GM19468 (cell line): ENCODE data around the gene KRT36.

ENCODE experiments used
- ATAC-seq: cut with Tn5 transposase; IDR thresholded peaks from one replicate; pipeline ENCODE4 v1.9.1; 2021; ENCODE audit warnings: mild to moderate bottlenecking, moderate library complexity, moderate number of reproducible peaks; ENCODE audit not compliant: unreplicated experiment; ENCODE audit errors: extremely low read depth

KRT36 gene

GRCh38 chr17:41480581-41480980 lies 9.1 kb downstream of the KRT36 start:
- ATAC-seq, result no peak

GRCh38 chr17:41480136-41480535 lies 9.6 kb downstream of the KRT36 start:
- ATAC-seq, result no peak

GRCh38 chr17:41478237-41478636 lies 11.5 kb downstream of the KRT36 start:
- no peak for ATAC-seq

- no peak for ATAC-seq
Observed at GRCh38 chr17:41476866-41477815, 12.6 kb downstream of the KRT36 start.

GRCh38 chr17:41475421-41475820 lies 14.3 kb downstream of the KRT36 start:
- ATAC-seq, result no peak

- ATAC-seq, result no peak
Observed at GRCh38 chr17:41474863-41475262, 14.8 kb downstream of the KRT36 start.

GRCh38 chr17:41468346-41468745 lies 21.4 kb downstream of the KRT36 start:
- no peak for ATAC-seq

GRCh38 chr17:41467561-41467960 lies 22.1 kb downstream of the KRT36 start:
- ATAC-seq, result no peak

GRCh38 chr17:41466988-41467387 lies 22.7 kb downstream of the KRT36 start, which contains the start of gene KRT32:
Gene KRT32 (minus strand): TSS chr17:41467386. CDS start chr17:41467325, 61 bp downstream.
- ATAC-seq, result no peak

GRCh38 chr17:41464682-41465081 lies 25.0 kb downstream of the KRT36 start:
- ATAC-seq, result no peak

GRCh38 chr17:41464173-41464572 lies 25.5 kb downstream of the KRT36 start:
- no peak for ATAC-seq

GRCh38 chr17:41463746-41464145 lies 26.0 kb downstream of the KRT36 start:
- no peak for ATAC-seq

GRCh38 chr17:41462705-41463104 lies 27.0 kb downstream of the KRT36 start:
- no peak for ATAC-seq

- no peak for ATAC-seq
Observed at GRCh38 chr17:41457676-41458075, 32.0 kb downstream of the KRT36 start.

- ATAC-seq, result no peak
Observed at GRCh38 chr17:41456204-41456603, 33.5 kb downstream of the KRT36 start.

GRCh38 chr17:41455236-41455635 lies 34.5 kb downstream of the KRT36 start:
- no peak for ATAC-seq

- no peak for ATAC-seq
Observed at GRCh38 chr17:41453066-41453465, 36.6 kb downstream of the KRT36 start.

GRCh38 chr17:41452281-41452680 lies 37.4 kb downstream of the KRT36 start:
- ATAC-seq, result no peak

- ATAC-seq, result no peak
Observed at GRCh38 chr17:41451154-41451728, 38.5 kb downstream of the KRT36 start.

- no peak for ATAC-seq
Observed at GRCh38 chr17:41449008-41449407, 40.7 kb downstream of the KRT36 start.

- no peak for ATAC-seq
Observed at GRCh38 chr17:41448506-41448905, 41.2 kb downstream of the KRT36 start.
